K562 (cell line): ENCODE measurements around the gene EPHA1. TPM values are rescaled to one million over a fixed set of nuclear protein-coding genes. Genes with fewer than 3 reads are reported as not detected.

Experiments
- BCLAF1 ChIP-seq, 2 experiments: fragments of 450-650 bp in 1 of 2; IDR thresholded peaks; 2 replicates each; pipeline ENCODE4 v1.6.1; 2011 to 2017; ENCODE audit warnings: low read depth in 2 of 2, antibody characterized with exemption in 1 of 2, borderline replicate concordance in 1 of 2, low read length in 1 of 2, mild to moderate bottlenecking in 1 of 2, mixed read lengths in 1 of 2; ENCODE audit not compliant: control insufficient read depth in 1 of 2
- CHD2 ChIP-seq: IDR thresholded peaks from 2 replicates; pipeline ENCODE4 v1.6.1; 2011; ENCODE audit warnings: low read depth, low read length
- E2F1 ChIP-seq: sonication (generic); formaldehyde crosslinking; IDR thresholded peaks from 2 replicates; pipeline ENCODE4 v1.8.1; 2023; ENCODE audit warnings: mild to moderate bottlenecking, missing genetic modification reagents, moderate library complexity
- ID3 ChIP-seq, 2 experiments: fragments of 250-450 bp in 1 of 2; fragments of 450-650 bp in 1 of 2; sonication (Bioruptor Pico) in 1 of 2; IDR thresholded peaks; 2 replicates each; pipeline versions ENCODE4 v1.6.1 to v1.8.0; 2016 to 2021; ENCODE audit warnings: mild to moderate bottlenecking in 2 of 2, moderate library complexity in 2 of 2, missing compliant biosample characterization in 1 of 2, missing genetic modification characterization in 1 of 2
- KLF13 ChIP-seq: fragments of 450-650 bp; IDR thresholded peaks from 2 replicates; pipeline ENCODE4 v1.6.1; 2016; ENCODE audit warnings: missing genetic modification characterization, low read depth, mild to moderate bottlenecking, missing compliant biosample characterization, moderate library complexity, borderline replicate concordance
- L3MBTL2 ChIP-seq: fragments of 450-650 bp; IDR thresholded peaks from 2 replicates; pipeline ENCODE4 v1.6.1; 2016; ENCODE audit warnings: mild to moderate bottlenecking, moderate library complexity
- MBD1 ChIP-seq: fragments of 250-450 bp; sonication (Bioruptor Pico); IDR thresholded peaks from 2 replicates; pipeline ENCODE4 v1.8.0; 2022; ENCODE audit warnings: inconsistent platforms
- MEF2A ChIP-seq: IDR thresholded peaks from 2 replicates; pipeline ENCODE4 v1.6.1; 2011; ENCODE audit warnings: low read depth, mild to moderate bottlenecking, low read length, moderate library complexity; ENCODE audit not compliant: control insufficient read depth
- MTA1 ChIP-seq: fragments of 450-650 bp; IDR thresholded peaks from 2 replicates; pipeline ENCODE4 v1.6.1; 2017; ENCODE audit warnings: borderline replicate concordance
- MYNN ChIP-seq, 2 experiments: sonication (generic); formaldehyde crosslinking in 1 of 2; IDR thresholded peaks; 2 replicates each; pipeline versions ENCODE4 v1.5.0 to v1.6.1; 2016 to 2020; ENCODE audit warnings: antibody characterized with exemption in 1 of 2, missing genetic modification reagents in 1 of 2
- NR4A1 ChIP-seq, 2 experiments: fragments of 250-450 bp in 1 of 2; fragments of 450-650 bp in 1 of 2; sonication (Bioruptor Pico) in 1 of 2; IDR thresholded peaks; 2 replicates each; pipeline versions ENCODE4 v1.4.0 to v1.6.1; 2016 to 2020; ENCODE audit warnings: mild to moderate bottlenecking in 2 of 2, missing compliant biosample characterization in 1 of 2, missing genetic modification characterization in 1 of 2, moderate library complexity in 1 of 2
- PHF8 ChIP-seq: fragments of 200-600 bp; sonication (generic); IDR thresholded peaks from 2 replicates; pipeline ENCODE4 v1.6.1; 2012; ENCODE audit warnings: mixed run types, mild to moderate bottlenecking, inconsistent platforms, low read length, moderate library complexity, borderline replicate concordance
- SMARCC2 ChIP-seq: fragments of 450-650 bp; IDR thresholded peaks from 2 replicates; pipeline ENCODE4 v1.6.1; 2017; ENCODE audit warnings: antibody characterized with exemption, moderate library complexity, mild to moderate bottlenecking, low read depth
- ZBTB2 ChIP-seq: fragments of 450-650 bp; IDR thresholded peaks from 2 replicates; pipeline ENCODE4 v1.6.1; 2016; ENCODE audit warnings: antibody characterized with exemption
- ZNF354B ChIP-seq: fragments of 250-450 bp; sonication (Bioruptor Pico); IDR thresholded peaks from 2 replicates; pipeline ENCODE4 v1.4.0; 2020
- ZNF507 ChIP-seq: conservative IDR thresholded peaks from 2 replicates; pipeline ENCODE4 v1.6.1; 2017; ENCODE audit warnings: missing genetic modification characterization, missing compliant biosample characterization
- polyA plus RNA-seq, 8 experiments: library from polyadenylated mRNA; depleted of rRNA in 4 of 8; stranded (reverse) in 5 of 8; unstranded in 3 of 8; fragments of >200 nt; fragmentation: Nextera tagmentation in 2 of 8; fragmentation: Illumina TruSeq in 1 of 8; extraction: Ambion mirVana in 2 of 8; extraction: Trizol in 1 of 8; gene quantifications; 2 replicates each; pipeline versions ENCODE4 v1.2.1 to v1.2.3, GENCODE V29; 2011 to 2014; ENCODE audit warnings: inconsistent platforms in 1 of 8, missing spikeins in 1 of 8
- total RNA-seq, 7 experiments: library from RNA; depleted of rRNA in 6 of 7; stranded (reverse); fragments of >200 nt in 6 of 7; fragmentation: Illumina TruSeq in 2 of 7; extraction: Trizol in 2 of 7; gene quantifications; 2 replicates each; pipeline versions ENCODE4 v1.2.1 to v1.2.3, GENCODE V29; 2011 to 2021; ENCODE audit warnings: low replicate concordance in 1 of 7

The EPHA1 gene
- total and polyA plus RNA-seq, 9 of the 15 experiments (the other 6 are each of a cell fraction or from before 2014, with no cell fraction given): 0.22 to 0.57 (median 0.32) TPM; not detected in 6

GRCh38 chr7:143380646-143381426 is 27.8 kb downstream of the EPHA1 start, which contains the start of gene ZYX (continued):
- TF ChIP-seq MYNN (IDR thresholded peaks at IDR 0.05) (peak; percentile 58; the same call in 1 of the 2 replicates), MYNN (CRISPR knock-in tag; IDR thresholded peaks at IDR 0.05) (no peak), PHF8 (peak; percentile 94), ID3 (CRISPR knock-in tag; IDR thresholded peaks at IDR 0.05) (no peak), ID3 (tag; IDR thresholded peaks at IDR 0.05) (peak; percentile 38; the same call in 1 of the 2 replicates), BCLAF1 (IDR thresholded peaks at IDR 0.05; ENCODE audit: borderline replicate concordance in 1 of 2, control insufficient read depth in 1 of 2, low read depth in 2 of 2, low read length in 1 of 2) (0 out of 4 replicates have a peak, but pooled peaks of 1 of the 2 experiments have one; percentile 68), E2F1 (CRISPR knock-in tag) (no peak), L3MBTL2 (no peak), MEF2A (peak; percentile 46; the same call in 1 of the 2 replicates), MBD1 (CRISPR knock-in tag) (no peak), ZNF507 (no peak), ZNF354B (no peak), CHD2 (0 out of 2 replicates have a peak, but pooled peaks have one; percentile 6), MTA1 (no peak), NR4A1 (CRISPR knock-in tag; IDR thresholded peaks at IDR 0.05) (0 out of 2 replicates have a peak, but pooled peaks have one; percentile 15), NR4A1 (tag; IDR thresholded peaks at IDR 0.05) (no peak; the same call in 1 of the 2 replicates), KLF13 (tag) (peak; percentile 74), SMARCC2 (no peak), ZBTB2 (0 out of 2 replicates have a peak, but pooled peaks have one; percentile 16)
